A673 (cell line): ENCODE measurements around the gene PSTPIP2.

Experiments used
- EZH2 ChIP-seq: fragments of 200-600 bp; sonication (generic); IDR thresholded peaks from 2 replicates; pipeline ENCODE4 v1.6.1; 2017; ENCODE audit warnings: borderline replicate concordance, low read depth, mild to moderate bottlenecking, mixed read lengths, antibody characterized with exemption, low read length; ENCODE audit not compliant: poor library complexity, severe bottlenecking
- TF ChIP-seq, protein P1 (sequence below): fragments of 300-800, 200-600 bp; sonication (generic); conservative IDR thresholded peaks from 2 replicates; pipeline ENCODE4 v1.5.1; 2017; ENCODE audit warnings: low read depth, mild to moderate bottlenecking, antibody characterized with exemption, low read length, moderate library complexity, mixed read lengths

DNA sequence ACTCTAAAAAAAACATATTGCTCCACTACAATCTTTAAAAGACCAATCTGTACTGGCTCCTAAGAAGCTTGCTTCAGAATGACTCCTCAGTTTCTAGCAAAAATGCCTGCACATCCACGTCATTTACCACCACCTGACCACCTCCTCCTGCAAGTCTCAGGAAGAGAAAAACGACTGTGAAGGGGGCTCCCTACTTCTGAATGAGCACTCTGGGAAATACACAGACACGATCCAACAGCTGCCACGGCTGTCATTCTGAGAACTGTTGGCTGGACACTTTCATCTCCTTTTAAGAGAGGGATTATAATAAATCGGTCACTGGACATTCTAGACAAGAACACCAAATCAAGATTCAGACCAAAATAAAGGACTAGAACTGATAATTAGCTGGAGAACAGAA lies 126.4 kb downstream of the PSTPIP2 start:
- TF ChIP-seq, protein P1, sequence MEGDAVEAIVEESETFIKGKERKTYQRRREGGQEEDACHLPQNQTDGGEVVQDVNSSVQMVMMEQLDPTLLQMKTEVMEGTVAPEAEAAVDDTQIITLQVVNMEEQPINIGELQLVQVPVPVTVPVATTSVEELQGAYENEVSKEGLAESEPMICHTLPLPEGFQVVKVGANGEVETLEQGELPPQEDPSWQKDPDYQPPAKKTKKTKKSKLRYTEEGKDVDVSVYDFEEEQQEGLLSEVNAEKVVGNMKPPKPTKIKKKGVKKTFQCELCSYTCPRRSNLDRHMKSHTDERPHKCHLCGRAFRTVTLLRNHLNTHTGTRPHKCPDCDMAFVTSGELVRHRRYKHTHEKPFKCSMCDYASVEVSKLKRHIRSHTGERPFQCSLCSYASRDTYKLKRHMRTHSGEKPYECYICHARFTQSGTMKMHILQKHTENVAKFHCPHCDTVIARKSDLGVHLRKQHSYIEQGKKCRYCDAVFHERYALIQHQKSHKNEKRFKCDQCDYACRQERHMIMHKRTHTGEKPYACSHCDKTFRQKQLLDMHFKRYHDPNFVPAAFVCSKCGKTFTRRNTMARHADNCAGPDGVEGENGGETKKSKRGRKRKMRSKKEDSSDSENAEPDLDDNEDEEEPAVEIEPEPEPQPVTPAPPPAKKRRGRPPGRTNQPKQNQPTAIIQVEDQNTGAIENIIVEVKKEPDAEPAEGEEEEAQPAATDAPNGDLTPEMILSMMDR: no peak
- no peak for TF ChIP-seq EZH2
